Measurements from ENCODE around the gene ADCK1. TPM values are rescaled to one million over a fixed set of nuclear protein-coding genes. Genes with fewer than 3 reads are reported as not detected.
A peak's percentile ranks its signal among the peaks of the same experiment; 100 is the strongest.

Gene ADCK1
- total RNA-seq (ENCODE audit: unreplicated experiment), result 6.2 TPM
- long read RNA-seq, partial matches to known transcripts, result 2 of 9 reads
- long read RNA-seq, other reads (novel, unspliced or antisense), result 6 of 9 reads

- Mint-ChIP-seq H3K4me1 (ENCODE audit: unreplicated experiment) (no peaks in the 10 kb centered on the region), H3K9me3 (ENCODE audit: unreplicated experiment) (no peaks in the 10 kb centered on the region), H3K36me3 (ENCODE audit: low read depth, unreplicated experiment) (no peaks in the 10 kb centered on the region), H3K4me3 (ENCODE audit: unreplicated experiment) (peak within 1 kb of the TSS; percentile 87), H3K27ac (ENCODE audit: unreplicated experiment) (peak within 1 kb of the TSS; percentile 43), H3K27me3 (ENCODE audit: unreplicated experiment) (peaks cover 1% of the 10 kb centered on the region)
- TF ChIP-seq CTCF (IDR thresholded peaks at IDR 0.05; ENCODE audit: unreplicated experiment), result no peak
- peak; percentile 80 for DNase-seq (ENCODE audit: low spot score)
Observed at GRCh38 chr14:77799863-77800730, at the start of gene ADCK1. Gene ADCK1, plus strand, starts transcription at chr14:77800109. Its CDS starts 18,870 bp downstream, at chr14:77818979.

GRCh38 chr14:77752266-77752665 lies 47.6 kb upstream of the ADCK1 start:
- no peak for DNase-seq (ENCODE audit: low spot score)
- Mint-ChIP-seq H3K4me1 (ENCODE audit: unreplicated experiment) (no peaks in the 10 kb centered on the region), H3K4me3 (ENCODE audit: unreplicated experiment) (no peak overlapping the region), H3K36me3 (ENCODE audit: low read depth, unreplicated experiment) (peaks cover 33% of the 10 kb centered on the region), H3K27me3 (ENCODE audit: unreplicated experiment) (no peaks in the 10 kb centered on the region), H3K9me3 (ENCODE audit: unreplicated experiment) (no peaks in the 10 kb centered on the region), H3K27ac (ENCODE audit: unreplicated experiment) (no peak overlapping the region)
- TF ChIP-seq CTCF (IDR thresholded peaks at IDR 0.05; ENCODE audit: unreplicated experiment), result no peak

DNA sequence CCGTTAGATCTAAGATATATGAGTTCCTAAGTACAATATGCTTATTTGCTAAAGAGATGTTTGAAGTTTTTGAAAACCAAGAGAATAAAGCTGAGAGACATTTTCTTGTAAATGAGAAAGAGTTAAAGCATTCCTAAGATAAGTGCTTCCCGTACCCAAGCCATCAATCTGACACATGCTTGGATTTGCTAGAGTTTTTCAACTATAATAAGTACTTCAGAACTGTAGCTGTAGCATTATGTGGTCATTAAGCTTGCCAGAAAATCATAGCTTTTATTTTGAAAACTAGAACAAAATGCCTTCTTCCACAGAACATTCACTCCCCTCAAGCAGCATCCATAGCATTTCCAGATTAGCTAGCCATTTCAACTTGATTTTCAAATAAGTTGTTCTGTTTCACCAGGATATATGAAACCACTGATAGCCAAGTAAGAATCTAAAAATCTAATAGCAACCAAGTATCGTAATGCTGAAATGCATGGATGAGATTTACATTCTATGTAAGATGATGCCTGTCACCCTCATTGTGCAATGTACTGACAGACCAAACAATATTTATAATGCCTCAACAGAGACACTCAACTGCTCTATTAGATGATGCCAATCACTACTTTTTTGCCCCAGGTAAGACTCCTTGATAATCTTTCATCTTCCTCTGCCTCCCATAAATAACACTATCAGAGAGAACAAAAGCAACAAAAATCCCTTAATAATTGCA lies 47.0 kb upstream of the ADCK1 start:
- H3K27me3 Mint-ChIP-seq (ENCODE audit: unreplicated experiment), result no peaks in the 10 kb centered on the region
- H3K27ac Mint-ChIP-seq (ENCODE audit: unreplicated experiment), result no peak overlapping the region
- H3K4me3 Mint-ChIP-seq (ENCODE audit: unreplicated experiment), result no peak overlapping the region
- TF ChIP-seq CTCF (IDR thresholded peaks at IDR 0.05; ENCODE audit: unreplicated experiment), result no peak
- peaks cover 34% of the 10 kb centered on the region for H3K36me3 Mint-ChIP-seq (ENCODE audit: low read depth, unreplicated experiment)
- H3K9me3 Mint-ChIP-seq (ENCODE audit: unreplicated experiment), result no peaks in the 10 kb centered on the region
- H3K4me1 Mint-ChIP-seq (ENCODE audit: unreplicated experiment), result peaks cover 4% of the 10 kb centered on the region
- no peak for DNase-seq (ENCODE audit: low spot score)

GRCh38 chr14:77760381-77761204 lies 39.3 kb upstream of the ADCK1 start, which contains the start of gene SNW1:
Gene SNW1, minus strand, starts transcription at chr14:77761156. Its CDS starts 29 bp downstream, at chr14:77761127.
- peak within 1 kb of the TSS; percentile 97 for H3K27ac Mint-ChIP-seq (ENCODE audit: unreplicated experiment)
- peaks cover 19% of the 10 kb centered on the region for H3K36me3 Mint-ChIP-seq (ENCODE audit: low read depth, unreplicated experiment)
- DNase-seq (ENCODE audit: low spot score), result peak; percentile 81
- H3K4me3 Mint-ChIP-seq (ENCODE audit: unreplicated experiment), result peak within 1 kb of the TSS; percentile 96
- no peaks in the 10 kb centered on the region for H3K9me3 Mint-ChIP-seq (ENCODE audit: unreplicated experiment)
- no peak for TF ChIP-seq CTCF (IDR thresholded peaks at IDR 0.05; ENCODE audit: unreplicated experiment)
- peaks cover 15% of the 10 kb centered on the region for H3K4me1 Mint-ChIP-seq (ENCODE audit: unreplicated experiment)
- peaks cover 7% of the 10 kb centered on the region for H3K27me3 Mint-ChIP-seq (ENCODE audit: unreplicated experiment)

Measured in endothelial cell (in vitro differentiated cells).